NCI-H1092 treated with DMSO at 0.1 percent for 48 hours (cell line): ENCODE measurements around the gene ZXDC.

Source experiments
- DNase-seq: peaks from one replicate; lab custom pipeline; 2025; lab: John Stamatoyannopoulos, UW

The ZXDC gene

DNA sequence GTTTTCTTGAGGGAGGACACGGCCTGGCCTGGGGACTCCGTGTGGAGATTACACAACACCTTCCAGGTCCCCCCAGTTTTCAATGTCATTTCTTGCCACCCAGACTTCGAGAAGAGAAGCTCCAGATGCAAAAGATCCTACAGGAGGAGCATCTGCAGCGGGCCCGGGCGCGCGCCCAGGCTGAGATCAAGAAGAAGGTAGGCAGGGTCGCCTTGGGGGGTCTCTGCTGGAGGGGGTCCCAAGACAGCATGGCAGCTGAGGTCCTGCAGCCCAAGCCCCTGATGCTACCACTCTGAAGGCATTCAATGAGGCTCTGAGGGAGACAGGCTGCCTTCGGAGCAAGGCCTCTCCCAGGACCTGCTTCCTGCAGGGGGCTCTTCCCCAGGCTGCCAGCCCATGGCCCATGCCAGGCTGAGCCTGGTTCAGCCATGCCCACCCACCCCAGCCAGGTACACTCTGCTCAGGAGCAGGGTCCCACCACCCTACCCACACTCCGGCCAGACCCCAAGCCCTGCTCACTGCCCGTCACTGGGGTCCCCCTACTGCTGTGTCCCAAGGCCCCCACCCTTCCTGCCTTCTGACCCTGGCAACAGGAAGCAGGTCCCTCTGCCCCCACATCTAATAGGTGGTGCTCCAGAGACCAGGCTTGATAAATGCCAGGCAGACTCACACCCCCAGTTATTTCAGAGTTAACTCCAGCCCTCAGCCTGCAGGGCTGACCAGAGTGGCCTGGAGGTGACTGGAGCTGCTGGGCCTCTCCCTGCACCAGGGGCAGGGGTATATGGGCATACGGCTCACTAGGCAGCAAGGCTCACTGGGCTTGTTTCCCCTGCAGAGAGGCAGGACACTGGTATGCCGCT, 40.0 kb downstream of the ZXDC start:
- DNase-seq = no peak

DNA sequence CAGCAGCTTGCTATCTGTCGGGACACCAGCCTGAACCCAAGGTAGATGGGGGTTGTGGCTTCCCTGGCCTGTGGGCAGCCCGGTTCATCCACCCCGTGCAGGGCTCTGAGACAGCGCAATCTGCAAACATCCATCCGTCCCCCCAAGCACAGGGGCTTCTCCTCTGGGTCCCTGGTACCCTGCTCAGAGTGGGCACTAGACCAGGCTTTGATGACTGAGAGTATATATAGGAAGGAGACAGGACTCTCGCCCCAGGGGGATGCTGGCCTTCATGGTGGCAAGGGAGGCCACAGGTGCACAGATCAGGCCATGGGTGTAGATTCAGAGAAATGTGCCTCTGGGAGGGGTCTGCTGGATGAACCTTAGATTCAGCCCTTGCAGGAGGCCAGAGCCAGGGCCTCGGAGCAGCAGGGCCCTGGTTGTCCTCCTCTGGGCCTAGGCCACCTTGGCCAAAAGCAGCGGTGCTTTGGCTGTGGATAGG, 40.7 kb downstream of the ZXDC start:
- no peak for DNase-seq

DNA sequence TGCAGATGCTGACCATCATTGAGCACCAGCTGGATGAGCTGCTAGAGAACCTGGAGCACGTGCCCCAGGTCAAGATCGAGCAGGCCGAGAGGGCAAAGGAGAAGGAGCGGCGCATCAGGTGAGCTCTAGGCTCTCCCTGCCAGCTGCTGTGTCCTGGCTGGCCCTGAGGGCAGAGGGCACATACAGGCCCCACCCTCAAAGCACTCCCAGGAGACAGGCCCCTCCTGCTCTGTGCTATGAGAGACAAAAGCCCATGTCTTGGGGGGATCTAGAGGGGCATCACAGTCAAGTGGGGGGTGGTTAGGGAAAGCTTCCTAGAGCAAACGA, 41.5 kb downstream of the ZXDC start:
- DNase-seq = no peak

DNA sequence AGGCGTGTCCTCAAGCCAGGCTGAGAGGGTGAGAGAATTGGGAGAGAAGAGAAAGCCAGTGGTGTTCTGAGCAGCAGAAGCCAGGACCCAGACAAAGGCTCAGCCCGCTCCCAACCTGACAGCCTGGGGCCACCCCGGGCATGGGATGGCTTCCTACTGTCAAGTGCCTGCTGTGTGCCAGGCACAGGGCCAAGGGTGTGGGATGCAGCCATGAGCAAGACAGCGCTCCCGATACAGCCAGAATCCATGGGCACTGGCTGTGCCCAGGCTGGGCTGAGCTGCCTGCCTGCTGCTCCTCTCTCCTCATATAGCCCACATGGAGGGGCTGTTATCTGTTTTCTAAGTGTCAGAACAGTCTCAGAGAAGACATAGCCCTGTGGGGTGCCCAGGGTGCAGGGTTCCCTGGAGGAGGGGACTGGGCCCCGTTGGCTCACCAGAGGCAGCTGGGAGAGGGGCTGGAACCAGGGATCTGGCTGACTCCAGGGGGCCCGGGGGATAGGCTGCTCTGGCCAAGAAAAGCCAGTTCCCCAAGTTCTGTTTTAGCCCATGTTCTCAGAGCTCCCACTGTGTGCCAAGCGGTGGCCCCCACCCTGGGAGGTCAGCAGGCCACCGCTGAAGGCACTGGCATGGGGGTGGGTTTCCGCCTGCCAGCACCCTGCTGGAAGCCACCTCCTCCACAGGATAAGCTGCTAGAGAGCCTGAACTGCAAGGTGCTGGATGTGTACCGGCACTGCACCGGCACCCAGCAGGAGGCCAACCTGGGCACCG, 42.0 kb downstream of the ZXDC start:
- DNase-seq = peak; percentile 43

DNA sequence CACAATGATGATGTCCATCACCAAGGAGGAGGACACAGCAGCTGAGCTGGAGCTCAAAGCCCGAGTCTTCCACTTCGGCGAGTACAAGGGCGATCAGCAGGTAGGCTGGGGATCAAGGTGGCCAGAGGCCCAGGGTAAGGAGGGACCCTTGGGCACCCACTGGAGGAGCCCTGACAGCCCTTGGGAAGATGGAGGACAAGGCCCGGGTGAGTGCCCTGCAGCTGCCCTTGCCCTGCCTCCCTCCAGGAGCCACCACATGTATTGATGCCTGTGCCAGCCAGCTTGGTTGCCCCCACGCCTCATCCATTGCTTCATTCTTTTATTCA, 42.6 kb downstream of the ZXDC start:
- DNase-seq = peak; percentile 35

DNA sequence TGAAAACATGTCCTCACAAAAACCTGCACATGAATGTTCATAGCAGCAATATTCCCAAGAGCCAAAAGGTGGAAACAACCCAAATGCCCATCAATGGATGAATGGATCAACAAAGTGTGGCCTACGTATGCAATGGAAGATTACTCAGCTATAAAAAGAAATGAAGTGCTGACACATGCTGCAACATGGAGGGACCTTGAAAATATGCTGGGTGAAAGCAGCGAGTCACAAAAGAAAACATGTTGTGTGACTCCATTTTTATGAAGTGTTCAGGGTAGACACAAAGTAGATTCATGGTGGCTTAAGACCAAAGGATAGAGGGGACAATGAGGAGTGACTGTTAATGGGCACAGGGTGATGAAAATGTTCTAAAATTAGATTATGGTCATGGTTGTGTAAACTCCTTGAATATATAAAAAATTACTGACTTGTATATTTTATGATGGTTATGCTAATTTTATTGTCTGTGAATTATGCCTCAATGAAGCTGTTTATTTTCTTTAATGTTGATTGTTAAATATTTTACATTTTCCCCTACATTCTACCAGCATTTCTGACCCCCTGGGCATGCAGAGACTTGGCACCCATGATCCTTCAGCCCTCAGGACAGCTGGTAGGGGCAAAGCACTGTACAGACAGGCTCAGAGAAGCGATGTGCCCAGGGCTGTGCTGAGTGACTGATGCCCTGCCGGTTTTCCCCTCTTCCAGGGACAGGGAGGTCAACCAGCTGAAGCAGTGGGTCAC, 43.2 kb downstream of the ZXDC start:
- DNase-seq = no peak

DNA sequence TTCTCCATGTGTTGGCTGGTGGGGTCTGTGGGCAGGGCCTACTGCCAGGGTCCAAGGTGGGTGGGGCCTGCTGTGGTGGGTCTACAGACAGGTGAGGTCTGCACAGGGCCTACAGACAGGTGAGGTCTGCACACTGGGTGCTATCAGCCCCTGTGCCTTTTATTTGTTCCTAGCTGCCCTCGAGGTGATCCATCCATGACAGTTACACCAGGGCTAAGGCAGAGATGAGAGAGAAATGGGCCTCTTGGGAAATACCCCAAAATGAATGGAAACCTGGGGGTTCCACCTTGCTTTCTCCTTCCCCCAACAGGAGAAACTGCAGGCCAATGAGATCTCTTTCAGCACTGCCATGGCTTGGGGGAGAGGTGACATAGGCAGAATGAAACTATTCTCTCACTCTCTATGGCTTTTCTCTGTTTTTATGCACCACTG, 44.6 kb downstream of the ZXDC start:
- no peak for DNase-seq

DNA sequence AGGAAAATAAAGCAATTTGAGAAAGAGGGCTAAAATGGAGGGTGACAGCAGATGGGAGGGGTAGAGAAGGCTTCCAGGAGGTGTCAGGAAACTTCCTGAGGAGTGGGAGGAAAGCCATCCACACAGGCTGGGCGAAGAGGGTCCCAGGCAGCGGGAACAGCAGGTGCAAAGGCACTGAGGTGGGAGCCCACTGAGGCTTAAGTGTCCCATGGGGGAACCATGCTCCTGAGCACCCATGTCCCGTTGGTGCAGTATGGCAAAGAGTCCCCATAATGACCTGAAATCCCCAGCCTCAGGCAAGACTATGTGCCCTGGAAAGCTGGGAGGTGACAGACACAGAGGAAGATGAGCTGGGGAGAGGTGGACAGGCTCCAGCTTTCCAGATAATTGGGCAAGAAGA, 50.9 kb downstream of the ZXDC start:
- no peak for DNase-seq

DNA sequence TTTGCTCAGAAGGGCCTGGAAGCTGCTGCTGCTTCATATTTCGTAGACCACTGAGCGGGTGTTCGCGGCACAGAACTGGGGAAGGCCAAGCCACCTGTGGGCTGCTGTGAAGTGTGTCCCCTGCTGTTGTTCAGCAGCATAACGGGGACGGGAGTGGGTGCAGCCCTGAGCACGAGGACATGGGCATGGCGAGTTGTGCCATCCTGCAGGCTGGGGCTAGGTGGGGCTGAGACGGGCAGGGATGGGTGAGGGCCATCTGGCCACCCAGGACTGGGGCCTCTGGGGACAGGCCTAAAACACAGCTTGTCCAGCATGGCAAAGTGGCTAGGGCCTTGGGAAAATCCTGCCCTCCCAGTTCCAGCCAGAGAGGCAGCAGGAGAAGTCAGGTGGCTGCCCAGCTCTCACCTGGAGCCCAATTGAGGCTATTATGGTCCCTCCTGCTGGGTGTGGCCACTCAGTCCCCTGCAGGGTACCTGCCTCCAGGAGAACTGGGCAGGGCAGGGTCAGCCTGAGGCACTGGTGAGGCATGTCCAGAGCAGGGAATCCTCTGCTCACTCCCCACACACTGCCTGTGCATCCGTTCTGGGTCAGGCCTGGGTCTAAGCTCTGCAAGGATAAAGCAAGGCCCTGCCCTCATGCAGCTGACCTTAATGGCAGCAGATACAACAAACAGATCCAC, 51.5 kb downstream of the ZXDC start:
- no peak for DNase-seq

DNA sequence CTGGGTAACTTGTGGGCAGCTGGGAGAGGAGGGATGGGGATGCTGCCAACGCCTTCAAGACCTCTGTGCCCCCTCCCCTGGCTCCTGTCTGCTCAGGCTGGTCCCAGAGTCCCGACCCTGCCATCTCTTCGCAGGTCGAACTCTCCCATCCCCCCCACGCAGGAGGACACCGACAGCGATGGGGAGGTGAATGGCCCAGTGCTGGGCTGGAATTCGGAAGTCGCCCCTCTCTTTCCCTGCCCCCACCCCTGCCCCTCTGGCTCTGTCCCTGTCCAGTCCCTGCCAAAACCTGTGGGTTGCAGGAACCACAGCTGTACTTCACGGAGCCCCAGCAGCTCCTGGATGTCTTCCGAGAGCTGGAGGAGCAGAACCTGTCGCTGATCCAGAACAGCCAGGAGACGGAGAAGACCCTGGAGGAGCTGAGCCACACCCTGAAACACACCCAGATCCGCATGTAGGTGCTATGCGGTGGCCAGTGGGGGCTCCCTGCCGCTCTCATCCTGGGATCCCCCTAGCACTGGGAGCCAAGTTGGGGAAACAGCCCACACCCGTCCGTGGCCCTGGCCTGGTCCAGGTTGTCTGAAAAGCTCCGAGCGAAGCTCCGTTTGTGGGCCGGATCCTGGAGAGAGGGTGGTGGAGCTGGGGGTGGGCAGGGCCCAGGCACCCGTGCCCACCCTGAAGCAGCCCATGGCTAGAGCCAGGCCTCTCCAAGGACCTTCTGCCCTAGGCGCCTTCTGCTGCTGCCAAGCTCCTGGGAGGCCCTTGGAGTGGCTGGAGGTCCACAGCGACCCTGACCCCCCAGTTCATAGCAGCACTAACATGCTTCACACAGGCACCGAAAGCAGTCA, 52.3 kb downstream of the ZXDC start:
- DNase-seq = no peak

DNA sequence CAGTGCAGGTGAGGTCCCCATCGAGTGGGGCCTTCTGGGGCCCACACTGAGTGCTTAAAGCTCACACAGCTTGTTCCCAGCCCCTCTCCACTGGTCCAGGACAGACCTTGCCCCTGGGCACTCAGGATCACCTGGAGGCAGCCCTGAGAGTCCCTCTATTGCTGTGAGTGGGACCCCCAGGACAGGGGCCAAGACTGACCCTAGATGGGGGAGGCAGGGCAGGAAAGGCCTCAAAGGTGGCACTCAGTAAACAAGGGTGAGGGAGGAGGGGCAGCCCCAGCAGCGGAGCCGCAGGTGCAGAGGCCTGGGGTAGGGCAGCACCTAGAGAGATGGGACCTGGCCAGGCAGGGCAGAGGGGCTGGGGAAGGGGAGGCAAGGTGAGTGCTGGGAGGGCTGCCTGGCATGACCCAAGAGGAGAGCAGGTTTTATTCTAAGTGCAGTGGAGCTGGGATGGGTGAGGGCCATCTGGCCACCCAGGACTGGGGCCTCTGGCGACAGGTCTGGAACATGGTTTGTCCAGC, 53.1 kb downstream of the ZXDC start:
- no peak for DNase-seq

DNA sequence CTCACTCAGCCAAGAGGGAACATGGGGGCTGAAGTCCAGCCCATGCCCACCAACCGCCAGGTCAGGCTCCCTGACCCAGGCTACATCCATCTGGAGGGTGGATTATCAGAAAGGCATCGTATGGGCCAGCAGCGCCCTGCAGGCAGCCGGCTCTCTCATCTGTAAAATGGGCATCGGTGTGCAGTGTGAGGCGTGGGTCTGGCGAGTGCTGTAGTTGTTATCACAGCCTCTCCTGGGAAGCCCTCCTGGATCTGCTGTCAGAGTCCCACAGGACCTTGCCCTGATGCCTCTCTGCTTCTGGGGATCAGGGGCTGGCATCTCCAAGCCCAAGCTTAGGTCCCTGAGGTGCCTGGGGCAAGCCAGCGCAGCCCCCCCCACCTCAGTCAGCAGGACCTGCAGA, 53.6 kb downstream of the ZXDC start:
- no peak for DNase-seq

DNA sequence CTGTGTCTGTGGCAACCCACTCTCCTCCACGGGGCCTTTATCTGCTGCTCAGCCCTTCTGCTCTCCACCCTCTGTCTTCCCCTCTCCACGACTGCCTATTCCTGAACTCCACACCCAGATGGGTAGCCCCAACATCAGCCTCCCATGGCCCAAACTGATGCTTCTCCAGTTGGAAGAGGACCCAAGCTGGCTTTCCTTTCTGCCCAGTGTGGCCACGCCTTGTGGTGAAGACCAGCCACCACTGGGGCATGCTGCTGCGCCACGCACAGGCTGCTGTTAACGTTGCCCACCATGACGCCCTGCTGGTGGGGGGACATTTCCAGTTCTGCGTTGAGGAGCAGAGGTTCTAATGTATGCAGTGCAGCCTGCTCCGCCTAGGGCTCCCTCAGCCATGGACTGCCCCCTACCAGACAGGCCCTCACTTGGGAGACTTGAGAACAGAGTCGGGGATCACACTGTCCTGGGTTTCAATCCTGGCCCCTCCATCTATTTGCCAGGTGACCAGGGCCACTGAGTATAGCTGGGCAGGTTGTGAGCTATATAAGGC, 54.0 kb downstream of the ZXDC start:
- no peak for DNase-seq

DNA sequence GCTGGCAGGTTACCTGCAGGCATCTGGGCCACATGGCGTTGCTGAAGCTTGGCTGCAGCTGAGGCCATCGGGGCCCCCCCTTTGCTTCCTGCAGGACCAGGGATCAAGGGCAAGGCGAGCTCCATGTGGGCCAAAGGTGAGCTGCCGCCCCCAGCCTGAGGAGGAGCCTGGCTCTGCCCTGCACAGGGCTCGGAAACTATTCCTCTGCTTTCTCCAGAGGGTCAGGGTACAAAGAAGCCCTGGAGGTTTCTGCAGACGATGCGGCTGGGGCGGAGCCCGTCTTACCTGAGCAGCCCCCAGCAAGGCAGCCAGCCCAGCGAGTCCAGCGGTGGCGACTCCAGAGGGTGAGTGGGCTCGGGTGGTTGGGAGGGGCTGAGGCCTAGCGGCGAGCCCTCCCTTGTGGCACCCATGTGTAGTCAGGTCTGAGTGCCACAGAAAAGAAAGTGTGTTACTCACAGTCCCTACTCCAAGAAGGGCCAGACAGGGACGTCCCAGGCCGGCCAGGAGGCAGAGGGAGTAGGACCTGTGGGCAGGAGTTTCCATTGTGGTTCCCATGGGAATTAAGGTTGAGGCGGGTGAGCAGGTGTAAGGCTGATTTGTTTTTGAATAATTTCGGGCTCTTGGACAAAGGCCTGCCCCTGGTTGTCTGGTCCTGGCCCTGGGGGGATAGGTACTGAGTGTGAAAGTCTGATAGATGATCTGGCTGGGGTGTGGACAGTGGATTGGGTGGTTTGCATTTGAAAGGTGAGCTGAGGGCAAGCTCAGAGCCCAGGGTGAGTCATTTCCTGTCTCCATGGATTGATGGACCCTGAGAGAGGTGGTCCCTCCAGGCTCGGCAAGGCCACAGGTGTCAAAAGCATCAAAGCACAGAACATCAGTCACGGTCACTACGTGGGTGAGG, 55.6 kb downstream of the ZXDC start:
- no peak for DNase-seq

DNA sequence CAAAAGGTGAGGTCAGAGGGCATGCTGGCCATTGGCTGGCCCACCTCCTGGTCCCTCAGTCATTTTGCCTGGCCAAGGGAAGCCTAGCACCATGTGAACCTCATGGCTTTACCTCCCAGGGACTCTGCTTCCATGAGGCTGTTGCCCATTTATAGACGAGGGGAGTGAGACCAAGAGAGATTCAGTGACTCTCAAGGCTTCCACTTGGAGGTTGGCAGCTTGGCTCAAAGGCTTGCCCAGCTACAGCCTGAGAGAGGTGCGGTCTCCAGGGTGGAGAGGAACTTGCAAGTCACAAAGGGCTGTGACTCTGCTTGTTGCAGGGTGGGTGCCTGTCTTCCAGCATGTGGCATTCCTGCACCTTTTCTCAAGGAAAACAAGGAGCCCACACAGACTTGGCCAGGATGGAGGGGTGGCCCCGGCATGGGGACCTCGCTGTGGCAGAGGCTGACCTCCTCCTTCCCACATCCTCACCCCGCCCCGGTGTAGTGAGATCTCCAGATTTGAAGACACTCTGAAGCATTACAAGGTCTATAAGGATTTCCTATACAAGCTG, 56.5 kb downstream of the ZXDC start:
- no peak for DNase-seq

DNA sequence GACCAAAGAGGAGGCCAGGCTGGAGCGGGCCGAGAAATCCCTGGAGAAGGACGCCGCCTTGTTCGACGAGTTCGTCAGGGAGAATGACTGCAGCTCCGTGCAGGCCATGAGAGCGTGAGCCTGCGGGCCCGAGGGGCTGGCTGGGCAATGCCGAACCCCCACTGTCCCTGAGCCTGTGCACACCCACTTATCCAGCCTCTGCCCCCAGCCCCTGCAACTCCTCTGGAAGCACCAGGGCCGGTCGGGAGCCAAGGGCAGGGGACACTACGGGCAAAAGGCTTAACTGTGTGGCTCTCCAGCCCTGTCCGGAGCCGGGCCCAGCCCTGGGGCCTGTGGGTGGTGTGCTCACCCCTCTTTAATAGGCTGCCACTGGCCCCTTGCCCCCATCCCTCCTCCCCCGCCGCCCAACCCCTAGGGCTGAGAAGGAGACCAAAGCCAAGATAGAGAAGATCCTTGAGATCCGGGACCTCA, 57.0 kb downstream of the ZXDC start:
- DNase-seq = no peak

DNA sequence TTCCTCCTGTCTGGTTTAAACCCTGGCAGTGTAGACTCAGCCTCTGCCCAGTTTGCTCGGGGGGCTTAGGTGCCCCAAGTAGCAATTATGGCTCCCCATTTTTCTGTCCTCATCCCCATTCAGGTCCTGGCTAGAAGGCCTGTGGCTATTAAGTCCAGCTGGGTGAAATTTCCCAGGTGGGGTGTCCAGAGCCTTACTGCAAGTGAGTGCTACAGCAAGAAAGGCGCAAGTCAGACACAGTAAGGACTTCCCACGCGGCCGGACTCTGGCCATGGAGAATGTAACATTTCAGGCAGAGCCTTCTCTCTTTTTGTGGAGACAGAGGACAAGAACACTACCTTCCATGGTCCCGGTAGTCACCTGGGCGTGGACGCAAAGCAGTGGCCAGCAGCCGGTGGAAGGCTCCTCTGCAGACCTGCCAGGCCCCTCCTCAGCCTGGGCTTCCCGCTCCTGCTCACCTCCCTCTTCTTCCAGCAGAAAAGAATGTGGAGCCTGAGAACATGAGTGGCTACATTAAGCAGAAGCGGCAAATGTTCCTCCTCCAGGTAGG, 57.6 kb downstream of the ZXDC start:
- no peak for DNase-seq

DNA sequence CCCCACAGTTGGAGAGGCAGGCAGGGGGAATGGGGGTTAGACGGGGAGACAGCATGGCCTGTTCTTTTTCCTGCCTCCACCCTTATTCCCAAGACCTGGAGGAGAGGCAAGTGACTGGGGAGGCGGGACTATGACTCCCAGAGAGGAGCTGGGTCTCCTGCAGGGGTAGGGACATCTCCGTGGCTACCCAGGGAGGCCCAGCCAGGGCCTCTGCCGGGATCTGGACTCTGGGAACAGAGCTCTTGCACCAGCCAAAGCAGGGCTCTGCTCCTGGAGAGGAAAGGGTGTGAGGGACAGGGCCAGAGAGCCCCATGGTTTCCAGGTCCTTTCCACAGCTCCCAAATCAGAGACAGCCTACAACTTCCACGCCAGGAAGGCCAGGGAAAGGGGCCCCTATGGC, 58.2 kb downstream of the ZXDC start:
- DNase-seq = no peak

DNA sequence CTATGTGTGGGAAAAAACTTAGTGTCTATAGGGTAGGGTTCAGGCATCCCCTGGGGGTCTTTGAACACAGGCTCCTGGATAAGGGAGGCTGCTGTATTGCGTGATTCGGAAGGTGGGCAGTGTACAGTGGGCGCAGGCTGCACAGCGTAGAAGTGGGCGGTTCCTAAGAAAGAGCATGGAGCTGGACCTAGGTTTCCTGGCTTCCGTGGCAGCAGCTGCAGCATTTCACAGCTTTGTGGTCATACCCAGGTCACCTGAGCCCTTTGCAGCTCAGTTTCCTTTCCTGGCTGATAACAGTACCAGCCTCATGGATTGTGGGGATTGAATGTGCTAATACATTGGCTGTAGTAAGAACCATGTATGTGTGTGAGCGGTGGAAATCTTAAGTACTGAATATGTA, 58.7 kb downstream of the ZXDC start:
- no peak for DNase-seq
